GM21528 (cell line): ENCODE measurements around the gene CD1E.
"Not testable (repeated sequence)": the region's sequence is repeated elsewhere in the genome, so short reads cannot be mapped to it uniquely, and the experiment has no call there.

Experiments used
- ATAC-seq: cut with Tn5 transposase; IDR thresholded peaks from one replicate; pipeline ENCODE4 v1.9.1; 2021; ENCODE audit warnings: mild to moderate bottlenecking, moderate library complexity; ENCODE audit not compliant: unreplicated experiment, low FRiP score

CD1E gene

DNA sequence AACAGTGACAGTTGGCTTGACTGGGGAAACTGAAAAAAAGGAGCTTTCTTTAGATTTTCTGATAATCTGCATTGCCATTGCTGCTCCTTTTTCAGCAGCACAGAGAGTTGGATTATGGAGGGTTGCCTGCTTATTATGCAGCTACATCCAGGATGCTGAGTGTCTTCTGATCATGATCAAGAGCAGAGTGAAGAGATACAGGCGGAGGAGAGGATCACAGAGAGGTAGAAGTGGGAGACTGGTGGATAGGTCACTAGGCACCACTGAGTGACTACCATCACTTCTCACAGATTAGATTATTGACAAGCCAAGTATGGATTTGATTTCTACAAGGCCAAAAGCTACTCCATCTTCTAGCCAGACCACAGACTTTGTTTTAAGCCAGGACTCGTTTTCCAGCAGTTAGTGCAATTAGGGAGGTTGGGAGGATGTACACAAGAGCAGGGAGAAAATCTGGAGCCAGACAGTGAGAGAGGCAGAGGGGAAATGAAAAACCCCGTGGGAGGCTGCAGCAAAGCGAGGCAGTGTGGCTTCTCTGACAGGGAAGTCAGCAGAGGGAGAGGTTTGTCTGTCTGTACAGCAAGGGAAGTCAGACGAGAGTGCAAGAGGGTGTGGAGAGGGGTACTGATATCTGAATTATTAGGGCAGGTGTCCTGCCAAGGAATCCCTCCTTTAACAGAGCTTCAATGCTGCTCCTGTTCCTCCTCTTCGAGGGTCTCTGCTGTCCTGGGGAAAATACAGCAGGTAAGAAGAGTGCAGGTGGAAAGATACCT is at the start of gene CD1E:
Gene CD1E (plus strand): TSS at position 592 of the 773 bp plus-strand sequence. CDS start 95 bp downstream, at position 687.
- ATAC-seq: no peak

DNA sequence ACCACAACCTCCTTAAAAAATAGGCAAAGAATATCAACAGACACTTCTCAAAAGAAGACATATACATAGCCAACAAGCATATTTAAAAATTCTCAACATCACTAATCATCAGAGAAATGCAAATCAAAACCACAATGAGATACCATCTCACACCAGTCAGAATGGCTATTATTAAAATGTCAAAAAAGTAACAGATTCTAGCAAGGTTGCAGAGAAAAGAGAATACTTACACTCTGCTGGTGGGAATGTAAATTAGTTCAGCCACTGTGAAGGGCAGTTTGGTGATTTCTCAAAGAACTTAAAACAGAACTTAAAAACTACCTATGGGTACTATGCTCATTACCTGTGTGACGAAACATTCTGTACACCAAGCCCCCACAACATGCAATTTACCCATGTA is 43.1 kb upstream of the CD1E start:
- ATAC-seq: no peak

DNA sequence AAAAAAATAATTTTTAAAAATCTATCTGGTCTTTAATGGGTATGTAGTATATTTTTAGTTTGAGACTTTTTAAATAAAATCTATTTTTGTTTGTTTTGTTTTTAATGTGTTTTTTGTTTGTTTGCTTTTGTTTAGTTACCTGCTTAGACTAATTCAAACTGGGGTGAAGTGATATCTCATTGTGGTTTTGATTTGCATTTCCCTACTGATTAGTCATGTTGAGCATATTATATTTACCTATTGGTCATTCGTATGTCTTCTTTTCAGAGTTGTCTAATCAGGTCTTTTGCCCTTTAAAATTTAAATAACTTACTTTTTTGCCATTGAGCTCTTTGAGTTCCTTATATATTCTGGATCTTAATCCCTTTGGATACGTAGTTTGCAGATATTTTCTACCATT is 42.6 kb upstream of the CD1E start:
- ATAC-seq: no peak

- ATAC-seq: no peak
These were observed 29.8 kb upstream of the CD1E start for GRCh38 chr1:158323866-158324265.

GRCh38 chr1:158324395-158324794 is 29.3 kb upstream of the CD1E start:
- ATAC-seq: no peak

GRCh38 chr1:158327481-158327880 is 26.2 kb upstream of the CD1E start:
- no peak for ATAC-seq

DNA sequence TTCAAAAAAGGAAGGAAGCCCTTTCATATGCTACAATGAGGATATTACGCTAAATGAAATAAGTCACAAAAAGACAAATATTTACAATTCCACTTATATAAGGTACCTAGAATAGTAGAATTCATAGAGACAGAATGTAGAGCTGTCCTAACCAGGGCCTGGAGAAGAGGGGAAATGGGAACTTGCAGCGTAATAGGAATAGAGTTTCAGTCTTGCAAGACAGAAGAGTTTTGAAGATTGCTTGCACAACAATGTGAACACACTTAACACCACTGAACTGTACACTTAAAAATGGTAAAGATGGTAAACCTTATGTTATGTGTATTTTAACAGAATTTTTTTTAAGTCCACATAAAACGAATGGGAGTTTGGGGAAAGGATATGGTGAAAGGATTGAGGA is 25.3 kb upstream of the CD1E start:
- no peak for ATAC-seq

DNA sequence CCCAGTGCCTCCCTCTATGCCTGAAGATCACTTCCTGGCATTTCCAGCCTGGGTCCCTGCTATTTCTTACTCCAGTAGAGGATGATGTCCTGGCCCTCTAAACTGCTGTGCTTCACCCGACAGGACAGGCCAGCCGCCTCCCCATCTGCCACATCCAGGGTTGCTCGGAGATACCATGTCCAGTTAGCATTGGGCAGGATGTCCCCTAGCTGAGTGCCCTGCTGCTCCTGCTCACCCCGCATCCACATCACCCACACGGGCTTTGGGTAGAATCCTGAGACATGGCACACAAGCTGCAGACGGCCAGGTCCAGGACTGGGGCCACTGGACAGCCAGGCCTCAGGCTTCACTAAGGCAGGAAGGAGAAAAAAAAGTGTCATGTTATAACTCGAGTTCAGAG is 24.4 kb upstream of the CD1E start:
- no peak for ATAC-seq

DNA sequence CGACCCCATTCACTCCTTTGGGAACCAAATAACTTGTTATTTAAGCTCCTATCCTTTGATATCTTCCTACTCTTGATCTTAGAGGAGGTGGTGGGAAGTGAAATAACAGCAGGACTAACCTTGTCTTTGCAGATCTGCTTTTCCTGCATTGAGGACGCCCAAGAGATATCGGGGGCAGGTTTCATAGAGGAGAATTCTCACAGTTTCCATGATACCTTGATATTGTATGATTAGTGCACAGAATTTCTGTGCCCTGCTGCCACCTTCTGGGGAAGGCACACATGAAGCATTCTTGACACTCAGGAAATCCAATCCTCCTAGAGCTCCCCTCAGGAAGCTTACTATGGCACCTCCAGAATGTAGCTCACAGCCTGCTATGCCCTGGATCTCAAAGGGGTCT is 24.0 kb upstream of the CD1E start:
- no peak for ATAC-seq

DNA sequence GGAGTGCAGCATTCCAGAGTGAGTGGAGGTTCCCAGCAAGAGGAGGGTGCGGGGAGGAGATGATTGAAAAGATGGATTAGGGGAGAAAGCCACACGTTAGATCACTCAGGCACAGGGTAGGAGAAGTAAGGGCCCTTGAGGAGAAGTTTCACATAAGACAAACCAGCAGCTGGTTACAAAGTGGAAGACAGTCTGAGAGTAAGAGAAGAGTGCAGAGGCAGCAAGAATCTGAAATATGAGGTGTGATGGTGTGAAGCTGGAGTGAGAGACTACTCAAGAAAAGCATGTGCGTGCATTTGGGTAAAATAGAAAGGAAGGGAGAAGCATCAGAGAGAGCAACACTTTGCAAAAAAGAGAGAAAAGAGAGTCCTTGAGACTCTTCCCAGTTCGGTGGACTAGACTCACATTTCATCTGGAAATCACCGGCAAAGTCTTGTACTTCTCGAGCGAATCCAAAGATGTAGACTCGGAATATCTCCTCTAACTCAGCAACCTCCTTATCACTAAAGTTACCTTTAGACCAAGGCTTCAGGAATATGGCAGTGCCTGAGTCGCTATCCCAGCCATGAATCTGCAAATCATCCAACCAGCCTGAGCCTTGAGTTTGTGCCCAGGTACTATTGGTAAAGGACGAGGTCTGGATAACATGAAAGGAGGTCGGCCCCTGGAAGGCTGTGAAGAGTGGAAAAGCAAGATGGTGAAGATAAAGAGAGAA is 23.1 kb upstream of the CD1E start:
- no peak for ATAC-seq

- no peak for ATAC-seq
These were observed 22.6 kb upstream of the CD1E start for GRCh38 chr1:158331106-158331425.

DNA sequence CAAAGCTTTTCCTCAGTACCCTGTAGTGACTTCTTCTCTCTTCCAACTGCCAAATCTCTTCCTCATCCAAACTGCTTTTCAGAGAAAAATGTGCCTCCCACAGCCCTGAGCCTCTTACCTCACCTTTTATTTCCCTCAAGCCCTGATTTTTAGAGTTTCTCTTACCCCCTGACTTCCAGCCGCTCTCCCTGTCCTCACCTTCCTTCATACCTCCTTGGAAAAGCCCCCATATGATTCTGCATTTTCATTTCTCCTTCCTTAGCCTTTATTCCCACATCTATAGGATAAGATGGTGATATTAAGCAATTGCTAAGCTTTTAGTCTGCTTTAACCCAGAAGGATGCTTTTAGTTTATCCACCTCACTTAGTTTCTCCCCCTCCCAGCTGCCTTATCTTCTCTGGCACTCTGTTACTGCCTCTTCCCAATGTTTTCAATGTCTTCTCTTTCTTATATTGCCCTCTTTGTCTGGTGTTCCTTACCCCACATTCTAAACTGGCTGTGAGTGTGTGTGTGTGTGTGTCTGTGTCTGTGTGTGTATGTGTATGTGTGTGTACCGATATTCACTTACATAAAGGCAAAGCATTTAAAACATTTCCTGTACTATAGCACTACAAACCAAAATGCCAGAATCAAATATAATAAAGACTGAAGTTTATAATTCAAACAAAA is 22.1 kb upstream of the CD1E start, which contains the start of gene CD1B:
Gene CD1B (minus strand): TSS at position 51 of the 670 bp plus-strand sequence. CDS start 108 bp downstream, outside the sequence.
- ATAC-seq: no peak

DNA sequence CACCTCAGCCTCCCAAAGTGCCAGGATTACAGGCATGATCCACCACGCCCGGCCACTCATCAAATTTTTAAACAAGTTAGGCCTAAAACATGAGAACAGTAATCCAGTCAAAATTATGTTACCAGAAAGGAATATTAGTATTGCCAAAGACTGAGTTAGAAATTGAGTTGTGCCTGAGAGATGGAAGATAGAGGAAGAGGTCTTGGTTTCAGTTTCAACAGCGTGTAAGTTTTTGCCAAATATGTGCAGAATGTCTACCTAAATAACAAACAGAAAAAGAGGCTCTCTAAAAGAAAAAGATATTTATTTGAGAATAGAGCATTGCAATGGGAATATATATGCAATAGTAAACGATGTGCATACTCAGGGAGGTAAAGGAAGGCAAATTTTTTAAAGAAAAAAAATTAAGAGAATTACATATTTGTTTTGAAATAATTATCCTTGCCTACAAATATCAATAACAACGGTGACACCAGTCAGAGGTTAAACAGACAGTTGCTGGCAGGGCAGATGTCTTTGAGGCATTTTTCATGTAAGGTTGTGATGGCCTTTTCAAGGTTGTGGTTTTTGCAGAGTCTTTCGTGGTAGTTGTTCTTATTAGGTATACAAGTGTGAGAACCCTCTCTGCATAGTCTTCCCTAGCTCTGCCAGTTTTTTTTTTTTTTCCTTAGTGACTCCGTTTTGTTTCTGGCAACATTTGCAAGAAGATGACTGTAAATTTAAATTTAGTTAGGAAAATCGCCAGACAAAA is 20.1 kb upstream of the CD1E start:
- ATAC-seq: no peak

- no peak for ATAC-seq
These were observed 19.0 kb upstream of the CD1E start for GRCh38 chr1:158334526-158335212.

DNA sequence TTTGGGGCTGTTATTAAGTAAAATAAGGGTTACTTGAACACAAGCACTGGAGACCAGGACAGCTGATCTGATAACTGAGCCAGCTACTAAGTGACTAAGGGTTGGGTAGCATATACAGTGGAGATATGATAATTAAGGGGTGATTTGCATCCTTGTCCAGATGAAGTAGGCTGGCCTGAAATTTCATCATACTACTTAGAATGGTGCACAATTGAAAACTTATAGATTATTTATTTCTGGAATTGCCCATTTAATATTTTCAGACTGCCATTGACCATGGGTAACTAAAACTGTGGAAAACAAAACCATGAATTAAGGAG is 18.5 kb upstream of the CD1E start:
- no peak for ATAC-seq

DNA sequence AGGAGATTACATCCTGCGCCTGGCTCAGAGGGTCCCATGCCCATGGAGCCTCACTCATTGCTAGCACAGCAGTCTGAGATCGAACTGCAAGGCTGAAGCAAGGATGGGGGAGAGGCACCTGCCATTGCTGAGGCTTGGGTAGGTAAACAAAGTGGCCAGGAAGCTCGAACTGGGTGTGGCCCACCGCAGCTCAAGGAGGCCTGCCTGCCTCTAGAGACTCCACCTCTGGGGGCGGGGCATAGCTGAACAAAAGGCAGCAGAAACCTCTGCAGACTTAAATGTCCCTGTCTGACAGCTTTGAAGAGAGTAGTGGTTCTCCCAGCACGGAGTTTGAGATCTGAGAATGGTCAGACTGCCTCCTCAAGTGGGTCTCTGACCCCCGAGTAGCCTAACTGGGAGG is 17.3 kb upstream of the CD1E start:
- not testable (repeated sequence) for ATAC-seq

GRCh38 chr1:158348946-158349345 is 4.7 kb upstream of the CD1E start:
- not testable (repeated sequence) for ATAC-seq

DNA sequence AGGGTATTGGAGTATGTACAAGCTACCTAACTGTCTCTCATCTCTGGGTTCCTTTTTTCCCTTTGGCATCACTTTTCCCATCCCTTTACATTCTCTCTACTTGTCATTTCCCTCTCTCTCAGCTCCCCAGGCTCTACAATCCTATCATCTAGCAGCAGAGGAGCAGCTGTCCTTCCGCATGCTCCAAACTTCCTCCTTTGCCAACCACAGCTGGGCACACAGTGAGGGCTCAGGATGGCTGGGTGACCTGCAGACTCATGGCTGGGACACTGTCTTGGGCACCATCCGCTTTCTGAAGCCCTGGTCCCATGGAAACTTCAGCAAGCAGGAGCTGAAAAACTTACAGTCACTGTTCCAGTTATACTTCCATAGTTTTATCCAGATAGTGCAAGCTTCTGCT is 561 bp downstream of the CD1E start:
- ATAC-seq: no peak

DNA sequence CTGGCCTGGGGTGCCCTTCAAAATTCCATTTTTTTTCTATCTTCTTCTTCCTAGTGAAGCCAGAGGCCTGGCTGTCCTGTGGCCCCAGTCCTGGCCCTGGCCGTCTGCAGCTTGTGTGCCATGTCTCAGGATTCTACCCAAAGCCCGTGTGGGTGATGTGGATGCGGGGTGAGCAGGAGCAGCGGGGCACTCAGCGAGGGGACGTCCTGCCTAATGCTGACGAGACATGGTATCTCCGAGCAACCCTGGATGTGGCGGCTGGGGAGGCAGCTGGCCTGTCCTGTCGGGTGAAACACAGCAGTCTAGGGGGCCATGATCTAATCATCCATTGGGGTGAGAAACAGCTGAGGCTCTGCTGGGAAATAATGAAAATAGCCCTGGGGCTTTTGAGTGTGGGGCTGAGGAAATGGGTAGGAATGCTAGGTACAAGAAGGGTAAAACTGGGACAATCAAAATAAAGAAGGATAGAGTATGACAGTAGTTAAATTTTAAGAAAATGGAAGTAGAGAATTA is 2.1 kb downstream of the CD1E start:
- no peak for ATAC-seq

GRCh38 chr1:158356616-158357015 is 2.9 kb downstream of the CD1E start:
- ATAC-seq: no peak
